HEK293T (cell line): ENCODE results near the gene PFAS.

Experiments used
- CTCF ChIA-PET: fragments of 350-600 bp; formaldehyde crosslinking; extraction: SDS; loops from one replicate; lab custom pipeline; 2021; ENCODE audit warnings: antibody characterized with exemption, inconsistent platforms; lab: Yijun Ruan, JAX
- POLR2A ChIA-PET: fragments of 350-600 bp; formaldehyde crosslinking; extraction: SDS; loops from one replicate; lab custom pipeline; 2020; ENCODE audit warnings: antibody characterized with exemption, inconsistent platforms; lab: Yijun Ruan, JAX
- DNase-seq: peaks from one replicate; pipeline ENCODE4 v3.0.0; 2012; ENCODE audit warnings: mixed read lengths; ENCODE audit errors: extremely low spot score
- ARNT ChIP-seq: fragments of 450-650 bp; IDR thresholded peaks from 2 replicates; pipeline ENCODE4 v1.6.1; 2017; ENCODE audit warnings: mild to moderate bottlenecking
- BHLHE40 ChIP-seq: fragments of 450-650 bp; IDR thresholded peaks from 2 replicates; pipeline ENCODE4 v1.6.1; 2016; ENCODE audit warnings: mild to moderate bottlenecking, moderate library complexity, borderline replicate concordance
- CTBP1 ChIP-seq: fragments of 450-650 bp; IDR thresholded peaks from 2 replicates; pipeline ENCODE4 v1.6.1; 2016; ENCODE audit warnings: borderline replicate concordance
- ELF4 ChIP-seq: fragments of 450-650 bp; IDR thresholded peaks from 2 replicates; pipeline ENCODE4 v1.6.1; 2017; ENCODE audit warnings: antibody characterized with exemption
- FOXA1 ChIP-seq: fragments of 450-650 bp; IDR thresholded peaks from 2 replicates; pipeline ENCODE4 v1.6.1; 2016; ENCODE audit warnings: mild to moderate bottlenecking
- FOXK2 ChIP-seq: fragments of 450-650 bp; IDR thresholded peaks from 2 replicates; pipeline ENCODE4 v1.6.1; 2016; ENCODE audit warnings: mild to moderate bottlenecking
- FOXM1 ChIP-seq: fragments of 450-650 bp; IDR thresholded peaks from 2 replicates; pipeline ENCODE4 v1.6.1; 2017; ENCODE audit warnings: mild to moderate bottlenecking, borderline replicate concordance
- HDGF ChIP-seq: fragments of 450-650 bp; IDR thresholded peaks from 2 replicates; pipeline ENCODE4 v1.6.1; 2017; ENCODE audit warnings: antibody characterized with exemption, borderline replicate concordance
- L3MBTL2 ChIP-seq: fragments of 450-650 bp; conservative IDR thresholded peaks from 2 replicates; pipeline ENCODE4 v1.6.1; 2016; ENCODE audit warnings: mild to moderate bottlenecking
- LEF1 ChIP-seq: fragments of 450-650 bp; IDR thresholded peaks from 2 replicates; pipeline ENCODE4 v1.6.1; 2017; ENCODE audit warnings: mild to moderate bottlenecking, borderline replicate concordance
- NFRKB ChIP-seq: fragments of 450-650 bp; IDR thresholded peaks from 2 replicates; pipeline ENCODE4 v1.6.1; 2016; ENCODE audit warnings: mild to moderate bottlenecking, moderate library complexity
- PKNOX1 ChIP-seq: fragments of 450-650 bp; IDR thresholded peaks from 2 replicates; pipeline ENCODE4 v1.6.1; 2016
- SP1 ChIP-seq: fragments of 450-650 bp; IDR thresholded peaks from 2 replicates; pipeline ENCODE4 v1.6.1; 2017
- SUZ12 ChIP-seq: fragments of 450-650 bp; IDR thresholded peaks from 2 replicates; pipeline ENCODE4 v1.6.1; 2016; ENCODE audit warnings: mild to moderate bottlenecking
- TARDBP ChIP-seq: fragments of 450-650 bp; IDR thresholded peaks from 2 replicates; pipeline ENCODE4 v1.6.1; 2016
- ZNF384 ChIP-seq: fragments of 450-650 bp; IDR thresholded peaks from 2 replicates; pipeline ENCODE4 v1.6.1; 2016

The PFAS gene

GRCh38 chr17:8255499-8255898 lies 6.4 kb downstream of the PFAS start:
- TF ChIP-seq PKNOX1 (no peak), BHLHE40 (no peak), SUZ12 (no peak), ELF4 (no peak), LEF1 (no peak), FOXA1 (no peak), HDGF (no peak), ARNT (no peak), FOXM1 (no peak), NFRKB (no peak), FOXK2 (no peak)
- CTCF ChIA-PET, result no interaction called here
- no peak for DNase-seq
- POLR2A ChIA-PET, result interaction anchor here (0.6 to 0.8 kb wide), 2 partner anchors 33 to 39 kb away, joined by 3 read pairs; partner anchors contain the start of gene SLC25A35

GRCh38 chr17:8256291-8256690 lies 7.2 kb downstream of the PFAS start:
- DNase-seq, result no peak
- ChIA-PET CTCF (no interaction called here), POLR2A (interaction anchor here (0.8 kb wide), 1 partner anchor 39 kb away, joined by 3 read pairs; the partner anchor contains the start of gene SLC25A35)
- no peak for TF ChIP-seq CTBP1
- no peak for TF ChIP-seq SP1
- TF ChIP-seq BHLHE40, result no peak
- no peak for TF ChIP-seq ELF4
- TF ChIP-seq FOXM1, result no peak
- TF ChIP-seq PKNOX1, result no peak
- TF ChIP-seq L3MBTL2, result no peak
- no peak for TF ChIP-seq FOXA1
- no peak for TF ChIP-seq ZNF384
- no peak for TF ChIP-seq ARNT
- TF ChIP-seq SUZ12, result no peak

- TF ChIP-seq ZNF384 (no peak), PKNOX1 (no peak), NFRKB (no peak), SUZ12 (no peak), LEF1 (no peak), TARDBP (no peak), BHLHE40 (no peak), FOXK2 (no peak), CTBP1 (no peak), FOXM1 (no peak), SP1 (no peak), ARNT (no peak), L3MBTL2 (no peak)
Observed at GRCh38 chr17:8256691-8257090, 7.6 kb downstream of the PFAS start.

GRCh38 chr17:8257801-8258200 lies 8.7 kb downstream of the PFAS start:
- CTCF ChIA-PET, result no interaction called here
- TF ChIP-seq BHLHE40, result no peak
- no peak for TF ChIP-seq SUZ12
- TF ChIP-seq FOXK2, result no peak
- no peak for TF ChIP-seq FOXM1
- POLR2A ChIA-PET, result interaction anchor here (0.9 kb wide), 1 partner anchor 10 kb away, joined by 3 read pairs; the partner anchor contains the start of gene CTC1
- no peak for DNase-seq

More at GRCh38 chr17:8256691-8257090, 7.6 kb downstream of the PFAS start:
- ChIA-PET POLR2A (no interaction called here), CTCF (no interaction called here)
- no peak for DNase-seq

GRCh38 chr17:8264320-8264719 lies 15.2 kb downstream of the PFAS start:
- no peak for DNase-seq
- ChIA-PET POLR2A (interaction anchor here (1.5 to 3.5 kb wide), 2 partner anchors 15 to 31 kb away, joined by 3 to 13 read pairs; partner anchors contain the start of genes CTC1, PFAS and SLC25A35), CTCF (no interaction called here)
- TF ChIP-seq CTBP1 (no peak), BHLHE40 (no peak), SUZ12 (no peak), L3MBTL2 (no peak), ELF4 (no peak), ZNF384 (no peak), NFRKB (no peak), FOXM1 (no peak), SP1 (no peak), ARNT (no peak), PKNOX1 (no peak), TARDBP (no peak), HDGF (no peak)

GRCh38 chr17:8264836-8265542 lies 15.9 kb downstream of the PFAS start:
- no peak for TF ChIP-seq FOXK2
- TF ChIP-seq SUZ12, result no peak
- TF ChIP-seq ZNF384, result no peak
- no peak for TF ChIP-seq FOXA1
- TF ChIP-seq HDGF, result no peak
- TF ChIP-seq ELF4, result no peak
- TF ChIP-seq FOXM1, result no peak
- no peak for TF ChIP-seq TARDBP
- TF ChIP-seq PKNOX1, result no peak
- no peak for TF ChIP-seq LEF1
- no peak for TF ChIP-seq NFRKB
- CTCF ChIA-PET, result interaction anchor here (0.6 kb wide), 1 partner anchor 29 kb away, joined by 5 read pairs; no protein-coding TSS in a partner anchor
- POLR2A ChIA-PET, result interaction anchor here (3.5 kb wide), 1 partner anchor 16 kb away, joined by 13 read pairs; the partner anchor contains the start of genes CTC1 and PFAS
- no peak for DNase-seq
